HCT116 (cell line): ENCODE data around the gene SH3PXD2A. TPM values are rescaled to one million over a fixed set of nuclear protein-coding genes. Genes with fewer than 3 reads are reported as not detected.

Experiments used
- ATAC-seq: fragments of 200-7000 bp; cut with Tn5 transposase; 2 replicates; pipeline ENCODE4 v1.9.1; 2020; ENCODE audit warnings: mild to moderate bottlenecking, moderate library complexity
- BruUV-seq: library from RNA; stranded (reverse); fragments of 400-500 nt; replicated peaks from 2 replicates; lab custom pipeline; 2021; lab: Mats Ljungman, UMichigan
- CTCF ChIA-PET: fragments of 300-600 bp; sonication (Branson Sonifier 250); formaldehyde crosslinking; loops from one replicate; lab custom pipeline; 2021; ENCODE audit warnings: antibody characterized with exemption; lab: Charles Lee
- POLR2A ChIA-PET: fragments of 300-600, 350-600 bp; sonication (Branson Sonifier 250); formaldehyde crosslinking; loops from one replicate; lab custom pipeline; 2021; ENCODE audit warnings: antibody characterized with exemption; lab: Charles Lee
- RAD21 ChIA-PET, 2 experiments: fragments of 300-600 bp; sonication (Branson Sonifier 250); formaldehyde crosslinking; loops; one replicate each; lab custom pipeline; 2023; ENCODE audit warnings: low total read pairs in 2 of 2; ENCODE audit not compliant: uncharacterized antibody in 2 of 2, unreplicated experiment in 2 of 2, low non-redundant PET in 1 of 2; lab: Charles Lee
- DNase-seq: peaks from one replicate; pipeline ENCODE4 v3.0.0-alpha.2; 2010; ENCODE audit warnings: low read depth, low spot score
- H2AFZ ChIP-seq: fragments of 200-600 bp; shearing (Covaris generic), sonication (generic); 2 replicates; pipeline ENCODE4 v1.6.1; 2017; ENCODE audit warnings: low read depth, mixed run types, mixed read lengths, antibody characterized with exemption, low read length; ENCODE audit not compliant: poor library complexity, severe bottlenecking
- H3K27ac ChIP-seq: 2 replicates; pipeline ENCODE4 v1.5.1; 2012; ENCODE audit warnings: low read depth, low read length
- H3K27me3 ChIP-seq: fragments of 200-600 bp; sonication (generic); 2 replicates; pipeline ENCODE4 v1.6.1; 2016; ENCODE audit warnings: mixed run types, low read length, mixed read lengths; ENCODE audit not compliant: insufficient read depth
- H3K36me3 ChIP-seq, 2 experiments: fragments of 200-500 bp in 1 of 2; fragments of 200-600 bp in 1 of 2; sonication (Bioruptor generic) in 1 of 2; sonication (generic) in 1 of 2; 2 replicates each; pipeline versions ENCODE4 v1.5.1 to v1.6.1; 2014 to 2016; ENCODE audit warnings: low read length in 2 of 2, inconsistent platforms in 1 of 2, mixed read lengths in 1 of 2, mixed run types in 1 of 2; ENCODE audit not compliant: insufficient read depth in 2 of 2, control insufficient read depth in 1 of 2
- H3K4me1 ChIP-seq, 2 experiments: fragments of 200-600 bp in 1 of 2; sonication (generic) in 1 of 2; 2 replicates each; pipeline versions ENCODE4 v1.5.1 to v1.6.1; 2012 to 2017; ENCODE audit warnings: low read length in 2 of 2, inconsistent platforms in 1 of 2, mild to moderate bottlenecking in 1 of 2, mixed read lengths in 1 of 2, mixed run types in 1 of 2, moderate library complexity in 1 of 2; ENCODE audit not compliant: insufficient read depth in 2 of 2, control insufficient read depth in 1 of 2
- H3K4me2 ChIP-seq: fragments of 200-600 bp; sonication (generic); 2 replicates; pipeline ENCODE4 v1.6.1; 2017; ENCODE audit warnings: mixed run types, low read length, mixed read lengths
- H3K4me3 ChIP-seq, 2 experiments: fragments of 200-600 bp in 1 of 2; sonication (generic) in 1 of 2; replicated peaks in 1 of 2; 2 replicates each; pipeline ENCODE4 v1.5.1; 2011 to 2016; ENCODE audit warnings: low read length in 2 of 2, control low read depth in 1 of 2, low read depth in 1 of 2, mild to moderate bottlenecking in 1 of 2, mixed read lengths in 1 of 2, mixed run types in 1 of 2
- H3K79me2 ChIP-seq: fragments of 200-600 bp; sonication (generic); 2 replicates; pipeline ENCODE4 v1.6.1; 2017; ENCODE audit warnings: mild to moderate bottlenecking, mixed run types, low read length, moderate library complexity, mixed read lengths; ENCODE audit not compliant: insufficient read depth
- H3K9ac ChIP-seq: fragments of 200-600 bp; sonication (generic); 2 replicates; pipeline ENCODE4 v1.6.1; 2016; ENCODE audit warnings: low read length, mixed read lengths
- H3K9me2 ChIP-seq: fragments of 200-600 bp; sonication (generic), shearing (Covaris generic); 2 replicates; pipeline ENCODE4 v1.6.1; 2017; ENCODE audit warnings: mixed run types, mild to moderate bottlenecking, moderate library complexity; ENCODE audit not compliant: insufficient read depth
- H3K9me3 ChIP-seq, 2 experiments: fragments of 200-500 bp in 1 of 2; fragments of 200-600 bp in 1 of 2; sonication (Bioruptor generic) in 1 of 2; sonication (generic) in 1 of 2; 2 replicates each; pipeline ENCODE4 v1.6.1; 2014 to 2017; ENCODE audit warnings: low read length in 2 of 2, mixed read lengths in 2 of 2, inconsistent platforms in 1 of 2, low read depth in 1 of 2, mild to moderate bottlenecking in 1 of 2, mixed run types in 1 of 2, moderate library complexity in 1 of 2; ENCODE audit not compliant: control insufficient read depth in 1 of 2, insufficient read depth in 1 of 2
- H4K20me1 ChIP-seq: fragments of 200-600 bp; sonication (generic), shearing (Covaris generic); 2 replicates; pipeline ENCODE4 v1.6.1; 2017; ENCODE audit warnings: mixed run types, mild to moderate bottlenecking, moderate library complexity; ENCODE audit not compliant: insufficient read depth
- EZH2phosphoT487 ChIP-seq: fragments of 200-600 bp; IDR thresholded peaks from 2 replicates; pipeline ENCODE4 v1.6.1; 2018; ENCODE audit warnings: antibody characterized with exemption, borderline replicate concordance
- FOSL1 ChIP-seq: IDR thresholded peaks from 2 replicates; pipeline ENCODE4 v1.6.1; 2012; ENCODE audit warnings: low read depth
- POLR2A ChIP-seq: IDR thresholded peaks from 2 replicates; pipeline ENCODE4 v1.7.0; 2011; ENCODE audit warnings: borderline replicate concordance; ENCODE audit not compliant: insufficient read depth, insufficient read length; ENCODE audit errors: extremely low read depth
- RAD21 ChIP-seq: IDR thresholded peaks from 2 replicates; pipeline ENCODE4 v1.6.1; 2012; ENCODE audit warnings: low read depth, mild to moderate bottlenecking
- SIN3A ChIP-seq: IDR thresholded peaks from 2 replicates; pipeline ENCODE4 v1.6.1; 2012; ENCODE audit warnings: low read depth
- SP1 ChIP-seq: IDR thresholded peaks from 2 replicates; pipeline ENCODE4 v1.6.1; 2012; ENCODE audit warnings: low read depth
- intact Hi-C: fragments of 100-400 bp; cut with micrococcal nuclease; formaldehyde crosslinking; loops from 2 replicates; pipeline ENCODE4 v1.10.0; 2022
- total RNA-seq: library from RNA; stranded (reverse); gene quantifications from one replicate; pipeline ENCODE4 v1.2.1, GENCODE V29; 2021; ENCODE audit not compliant: unreplicated experiment
- TF ChIP-seq, protein P1 (sequence below): IDR thresholded peaks from 2 replicates; pipeline ENCODE4 v1.6.1; 2011; ENCODE audit warnings: mild to moderate bottlenecking, low read length, moderate library complexity; ENCODE audit not compliant: insufficient replicate concordance; ENCODE audit errors: extremely low read depth
- TF ChIP-seq, protein P2 (sequence below): IDR thresholded peaks from 2 replicates; pipeline ENCODE4 v1.6.1; 2012

Gene SH3PXD2A
- total RNA-seq, 1 experiment from 2014 or later, result 8.7 TPM

DNA sequence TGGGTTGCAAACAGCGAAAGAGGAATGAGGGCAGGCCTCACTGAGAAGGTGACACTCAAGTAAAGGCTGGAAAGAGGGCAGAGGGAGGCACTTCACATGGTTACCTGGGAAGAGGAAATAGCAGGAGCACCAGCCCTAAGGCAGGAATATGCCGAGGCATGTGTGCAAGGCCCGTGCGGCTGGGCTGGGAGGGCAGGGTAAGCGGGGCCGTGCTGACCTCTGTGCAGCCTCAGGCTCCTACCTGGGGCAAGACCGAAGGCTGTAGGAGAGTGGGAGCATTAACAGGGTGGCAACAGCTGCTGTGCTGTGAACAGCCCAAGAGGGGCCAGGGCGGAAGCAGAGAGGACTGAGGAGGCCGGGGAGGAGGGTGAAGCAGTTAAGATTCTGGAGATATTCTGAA, 24.0 kb upstream of the SH3PXD2A start:
- no TSS peak for BruUV-seq
- H3K9me2 ChIP-seq, result no peaks in the 10 kb centered on the region
- DNase-seq, result no peak
- ChIA-PET CTCF (interaction anchor here (1.4 kb wide), 1 partner anchor 9 kb away, joined by 5 read pairs; no protein-coding TSS in a partner anchor), POLR2A (no interaction called here), RAD21 (no interaction called here)
- H3K79me2 ChIP-seq, result no peaks in the 10 kb centered on the region
- H3K4me3 ChIP-seq, result no peak overlapping the region
- TF ChIP-seq SP1, result no peak
- no peak for TF ChIP-seq EZH2phosphoT487
- no peak for TF ChIP-seq FOSL1
- no peak for TF ChIP-seq SIN3A
- H3K4me2 ChIP-seq, result no peak overlapping the region
- H4K20me1 ChIP-seq, result no peaks in the 10 kb centered on the region
- H3K27ac ChIP-seq, result no peak overlapping the region
- no peaks in the 10 kb centered on the region for H3K9me3 ChIP-seq
- intact Hi-C loops, result no loop called here
- H2AFZ ChIP-seq, result no peak overlapping the region
- no peaks in the 10 kb centered on the region for H3K27me3 ChIP-seq
- ATAC-seq, result no peak
- H3K4me1 ChIP-seq, result no peaks in the 10 kb centered on the region
- peaks cover 6 to 44% of the 10 kb centered on the region in 2 experiments; a peak in 2 of 4 replicates for H3K36me3 ChIP-seq
- no peak overlapping the region for H3K9ac ChIP-seq

DNA sequence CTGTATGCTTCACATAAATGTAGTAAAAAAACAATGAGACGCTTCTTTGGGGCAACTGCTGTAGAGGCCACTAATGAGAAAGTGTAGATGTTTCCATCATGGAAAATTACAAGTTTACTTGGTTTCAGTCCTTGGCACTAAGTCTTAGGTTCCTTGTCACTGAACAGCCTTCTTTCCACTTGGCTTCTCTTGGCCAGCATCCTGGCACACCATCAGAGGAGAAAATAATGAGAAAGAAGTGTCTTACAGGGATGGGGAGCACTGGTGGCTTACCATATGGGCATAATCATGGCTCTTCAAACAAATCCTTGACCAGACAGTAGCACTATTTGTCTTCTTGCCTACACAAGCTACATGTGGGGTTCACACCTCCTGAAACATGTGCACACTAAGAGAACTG, 22.5 kb upstream of the SH3PXD2A start:
- Histone ChIP-seq H3K79me2 (no peaks in the 10 kb centered on the region), H3K4me2 (no peak overlapping the region), H4K20me1 (no peaks in the 10 kb centered on the region), H3K9me2 (no peaks in the 10 kb centered on the region), H3K4me1 (no peaks in the 10 kb centered on the region), H3K27ac (no peak overlapping the region), H3K9ac (no peak overlapping the region), H3K27me3 (no peaks in the 10 kb centered on the region), H3K9me3 (no peaks in the 10 kb centered on the region), H2AFZ (no peak overlapping the region), H3K36me3 (peaks cover 6 to 41% of the 10 kb centered on the region in 2 experiments; a peak in 2 of 4 replicates), H3K4me3 (no peak overlapping the region)
- RAD21 ChIA-PET, result no interaction called here
- ATAC-seq (no peak), DNase-seq (no peak)
- no TSS peak for BruUV-seq
- intact Hi-C loops, result no loop called here
- CTCF ChIA-PET, result interaction anchor here (0.6 to 1.7 kb wide), 2 partner anchors 10 to 191 kb away, joined by 3 to 6 read pairs; no protein-coding TSS in a partner anchor
- no peak for TF ChIP-seq RAD21
- no peak for TF ChIP-seq POLR2A
- TF ChIP-seq SIN3A, result no peak
- no peak for TF ChIP-seq EZH2phosphoT487
- TF ChIP-seq, protein P1, sequence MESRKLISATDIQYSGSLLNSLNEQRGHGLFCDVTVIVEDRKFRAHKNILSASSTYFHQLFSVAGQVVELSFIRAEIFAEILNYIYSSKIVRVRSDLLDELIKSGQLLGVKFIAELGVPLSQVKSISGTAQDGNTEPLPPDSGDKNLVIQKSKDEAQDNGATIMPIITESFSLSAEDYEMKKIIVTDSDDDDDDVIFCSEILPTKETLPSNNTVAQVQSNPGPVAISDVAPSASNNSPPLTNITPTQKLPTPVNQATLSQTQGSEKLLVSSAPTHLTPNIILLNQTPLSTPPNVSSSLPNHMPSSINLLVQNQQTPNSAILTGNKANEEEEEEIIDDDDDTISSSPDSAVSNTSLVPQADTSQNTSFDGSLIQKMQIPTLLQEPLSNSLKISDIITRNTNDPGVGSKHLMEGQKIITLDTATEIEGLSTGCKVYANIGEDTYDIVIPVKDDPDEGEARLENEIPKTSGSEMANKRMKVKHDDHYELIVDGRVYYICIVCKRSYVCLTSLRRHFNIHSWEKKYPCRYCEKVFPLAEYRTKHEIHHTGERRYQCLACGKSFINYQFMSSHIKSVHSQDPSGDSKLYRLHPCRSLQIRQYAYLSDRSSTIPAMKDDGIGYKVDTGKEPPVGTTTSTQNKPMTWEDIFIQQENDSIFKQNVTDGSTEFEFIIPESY, result no peak
- TF ChIP-seq, protein P2, sequence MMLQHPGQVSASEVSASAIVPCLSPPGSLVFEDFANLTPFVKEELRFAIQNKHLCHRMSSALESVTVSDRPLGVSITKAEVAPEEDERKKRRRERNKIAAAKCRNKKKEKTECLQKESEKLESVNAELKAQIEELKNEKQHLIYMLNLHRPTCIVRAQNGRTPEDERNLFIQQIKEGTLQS, result no peak
- POLR2A ChIA-PET, result no interaction called here
